Tibial nerve (tissue), 4 donors: ENCODE results near the gene PTPMT1. TPM values are rescaled to one million over a fixed set of nuclear protein-coding genes. Genes with fewer than 3 reads are reported as not detected.
A peak's percentile ranks its signal among the peaks of the same experiment; 100 is the strongest.
"Not testable (repeated sequence)": the region's sequence is repeated elsewhere in the genome, so short reads cannot be mapped to it uniquely, and the experiment has no call there.

Source experiments
- DNase-seq, 2 donors: peaks; one replicate each; pipeline ENCODE4 v3.0.0-alpha.2; 2019; ENCODE audit warnings: low spot score in 2 of 2
- H3K27ac ChIP-seq, 4 donors: fragments of 200-600 bp; sonication (generic) in 3 of 4; one replicate each; pipeline ENCODE4 v1.5.1; 2017 to 2019; ENCODE audit warnings: mild to moderate bottlenecking in 1 of 4
- H3K27me3 ChIP-seq, 2 donors: fragments of 200-600 bp; sonication (generic) in 1 of 2; one replicate each; pipeline versions ENCODE4 v1.5.1 to v1.6.0; 2017 to 2019
- H3K36me3 ChIP-seq, 3 donors: fragments of 200-600 bp; sonication (generic); one replicate each; pipeline ENCODE4 v1.5.1; 2018 to 2019
- H3K4me1 ChIP-seq, 4 donors: fragments of 200-600 bp; sonication (generic) in 3 of 4; one replicate each; pipeline ENCODE4 v1.5.1; 2017 to 2019
- H3K4me3 ChIP-seq, 4 donors: fragments of 200-600 bp; sonication (generic) in 3 of 4; one replicate each; pipeline ENCODE4 v1.5.1; 2017 to 2019; ENCODE audit warnings: mild to moderate bottlenecking in 1 of 4, moderate library complexity in 1 of 4
- H3K9me3 ChIP-seq, 4 donors: fragments of 200-600 bp; sonication (generic) in 3 of 4; one replicate each; pipeline ENCODE4 v1.5.1; 2017 to 2019
- EP300 ChIP-seq, 2 donors: sonication (generic); formaldehyde crosslinking; IDR thresholded peaks; one replicate each; pipeline ENCODE4 v1.6.1; 2017; ENCODE audit warnings: antibody characterized with exemption in 2 of 2, mild to moderate bottlenecking in 1 of 2
- POLR2A ChIP-seq, 2 donors: fragments of 450-650 bp; IDR thresholded peaks; one replicate each; pipeline ENCODE4 v1.6.1; 2017; ENCODE audit warnings: antibody characterized with exemption in 2 of 2, mild to moderate bottlenecking in 2 of 2, moderate library complexity in 2 of 2
- WGBS, 2 donors: methylation state at CpG; one replicate each; pipeline ENCODE4 v1.1.5; 2018; 5-methylcytosine and 5-hydroxymethylcytosine counted together
- total RNA-seq, 4 donors: library from RNA; depleted of rRNA; stranded (reverse); fragments of >200 nt; gene quantifications; one replicate each; pipeline ENCODE4 v1.1.0, GENCODE V29; 2016
- TF ChIP-seq, protein P1 (sequence below), 5 experiments: fragments of 200-600 bp in 3 of 5; fragments of 450-650 bp in 2 of 5; sonication (generic) in 3 of 5; IDR thresholded peaks; one replicate each; pipeline ENCODE4 v1.5.1; 2016 to 2019; ENCODE audit warnings: antibody characterized with exemption in 5 of 5, mild to moderate bottlenecking in 3 of 5, moderate library complexity in 2 of 5

Gene PTPMT1
- total RNA-seq, 4 donors from 2014 or later: 97.3 to 158 (median 137) TPM

DNA sequence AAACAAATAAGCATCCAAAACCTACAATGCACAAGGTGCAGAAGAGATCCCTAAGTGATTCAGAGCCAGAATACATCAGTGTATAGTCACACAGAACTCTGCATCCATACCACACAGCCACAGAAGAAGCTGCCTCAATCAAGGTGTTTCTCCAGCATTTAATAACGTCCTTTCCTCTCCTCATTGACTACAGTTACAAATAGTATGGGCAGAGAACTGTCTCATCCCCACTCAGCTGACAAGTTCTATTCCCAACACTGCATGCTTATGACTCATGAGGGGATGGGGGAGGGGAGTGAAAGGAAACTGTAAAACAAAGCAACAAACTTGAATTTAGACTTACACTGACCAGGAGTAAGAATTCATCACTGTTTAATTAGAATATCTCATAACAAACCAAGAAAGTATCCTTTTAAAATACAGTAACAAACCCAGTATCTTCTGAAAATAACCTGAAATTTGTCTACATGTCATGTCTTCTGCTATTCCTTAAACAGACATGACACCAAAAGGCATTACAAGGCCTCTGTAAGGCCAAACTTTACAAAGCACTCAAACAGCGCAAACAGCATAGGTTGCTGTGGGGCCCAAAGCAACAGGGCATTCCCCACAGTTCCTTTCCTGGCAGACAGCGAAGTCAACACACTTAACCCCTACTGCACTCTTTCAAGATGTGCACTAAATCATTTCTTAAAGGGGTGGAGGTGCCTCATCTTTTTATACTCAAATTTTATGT lies 41.7 kb upstream of the PTPMT1 start:
- Histone ChIP-seq H3K27ac (peak overlapping the region in 3 of 4 donors; percentile 61 to 90 (median 84)), H3K9me3 (no peaks in the 10 kb centered on the region), H3K4me3 (no peak overlapping the region), H3K4me1 (peaks cover 0 to 89% (median 56%) of the 10 kb centered on the region in 4 donors), H3K36me3 (no peaks in the 10 kb centered on the region), H3K27me3 (no peaks in the 10 kb centered on the region)
- 0% methylated on average over 3 of the region's 3 CpGs for WGBS, 2 donors
- DNase-seq: peak; percentile 24 to 80
- TF ChIP-seq, protein P1, sequence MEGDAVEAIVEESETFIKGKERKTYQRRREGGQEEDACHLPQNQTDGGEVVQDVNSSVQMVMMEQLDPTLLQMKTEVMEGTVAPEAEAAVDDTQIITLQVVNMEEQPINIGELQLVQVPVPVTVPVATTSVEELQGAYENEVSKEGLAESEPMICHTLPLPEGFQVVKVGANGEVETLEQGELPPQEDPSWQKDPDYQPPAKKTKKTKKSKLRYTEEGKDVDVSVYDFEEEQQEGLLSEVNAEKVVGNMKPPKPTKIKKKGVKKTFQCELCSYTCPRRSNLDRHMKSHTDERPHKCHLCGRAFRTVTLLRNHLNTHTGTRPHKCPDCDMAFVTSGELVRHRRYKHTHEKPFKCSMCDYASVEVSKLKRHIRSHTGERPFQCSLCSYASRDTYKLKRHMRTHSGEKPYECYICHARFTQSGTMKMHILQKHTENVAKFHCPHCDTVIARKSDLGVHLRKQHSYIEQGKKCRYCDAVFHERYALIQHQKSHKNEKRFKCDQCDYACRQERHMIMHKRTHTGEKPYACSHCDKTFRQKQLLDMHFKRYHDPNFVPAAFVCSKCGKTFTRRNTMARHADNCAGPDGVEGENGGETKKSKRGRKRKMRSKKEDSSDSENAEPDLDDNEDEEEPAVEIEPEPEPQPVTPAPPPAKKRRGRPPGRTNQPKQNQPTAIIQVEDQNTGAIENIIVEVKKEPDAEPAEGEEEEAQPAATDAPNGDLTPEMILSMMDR (IDR thresholded peaks at IDR 0.05): no peak
- TF ChIP-seq EP300 (IDR thresholded peaks at IDR 0.05): peak in 1 of 2 donors; percentile 84
- TF ChIP-seq POLR2A (IDR thresholded peaks at IDR 0.05): no peak

DNA sequence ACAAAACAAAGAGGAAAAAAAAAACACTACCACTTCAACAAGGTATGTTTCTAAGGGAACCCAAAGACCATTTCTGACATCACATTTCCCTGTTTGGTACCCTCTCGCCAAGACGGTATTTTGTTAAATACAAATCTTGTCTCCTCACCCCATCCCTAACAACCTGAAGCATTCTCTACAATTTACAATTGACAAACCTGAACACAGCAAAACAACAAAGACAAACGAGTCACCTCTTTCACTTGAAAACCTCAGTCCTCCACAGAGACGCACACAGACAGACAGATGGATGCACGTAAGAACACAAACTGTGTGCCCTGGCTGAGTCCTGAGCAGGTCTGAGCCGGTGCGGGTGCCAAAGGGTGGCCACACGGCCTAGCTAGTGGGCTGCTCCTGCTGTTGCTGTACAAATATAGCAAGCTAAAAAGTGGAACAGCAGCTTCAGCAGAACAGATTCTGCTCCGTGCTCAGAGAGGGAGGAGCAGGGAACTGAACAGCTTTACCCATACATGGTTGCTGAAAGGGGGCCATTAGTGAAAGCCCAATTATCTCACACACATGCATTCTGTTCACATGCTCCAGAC lies 41.0 kb upstream of the PTPMT1 start:
- TF ChIP-seq, protein P1 (IDR thresholded peaks at IDR 0.05): no peak
- TF ChIP-seq EP300 (IDR thresholded peaks at IDR 0.05) (no peak), POLR2A (IDR thresholded peaks at IDR 0.05) (no peak)
- H3K27ac ChIP-seq: peak overlapping the region; percentile 11 to 90 (median 72)
- DNase-seq: no peak
- H3K27me3 ChIP-seq: no peaks in the 10 kb centered on the region
- no peaks in the 10 kb centered on the region for H3K36me3 ChIP-seq
- peaks cover 0 to 84% (median 50%) of the 10 kb centered on the region in 4 donors for H3K4me1 ChIP-seq
- no peak overlapping the region for H3K4me3 ChIP-seq
- H3K9me3 ChIP-seq: no peaks in the 10 kb centered on the region
- 15 to 20% methylated on average over 9 of the region's 9 CpGs for WGBS, 2 donors

DNA sequence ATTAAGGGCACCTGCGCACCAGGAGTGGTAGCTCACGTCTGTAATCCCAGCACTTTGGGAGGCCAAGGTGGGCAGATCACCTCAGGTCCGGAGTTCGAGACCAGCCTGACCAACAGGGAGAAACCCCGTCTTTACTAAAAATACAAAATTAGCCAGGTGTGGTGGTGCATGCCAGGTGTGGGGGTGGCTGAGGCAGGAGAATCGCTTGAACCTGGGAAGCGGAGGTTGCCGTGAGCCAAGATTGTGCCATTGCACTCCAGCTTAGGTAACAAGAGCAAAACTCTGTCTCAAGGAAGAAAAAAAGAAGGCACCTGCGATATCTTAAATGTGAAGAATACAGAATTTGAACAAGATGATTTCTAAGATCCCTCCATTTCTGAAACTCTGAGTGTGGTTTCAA lies 39.4 kb upstream of the PTPMT1 start:
- H3K4me3 ChIP-seq, DNase-seq, H3K27me3 ChIP-seq, H3K9me3 ChIP-seq, H3K36me3 ChIP-seq: not testable (repeated sequence)
- H3K4me1 ChIP-seq: peaks cover 0 to 86% (median 41%) of the 10 kb centered on the region in 4 donors
- H3K27ac ChIP-seq: peak overlapping the region in 2 of 4 donors; percentile 84 to 90
- WGBS, 2 donors: 93% methylated on average over 9 of the region's 9 CpGs

DNA sequence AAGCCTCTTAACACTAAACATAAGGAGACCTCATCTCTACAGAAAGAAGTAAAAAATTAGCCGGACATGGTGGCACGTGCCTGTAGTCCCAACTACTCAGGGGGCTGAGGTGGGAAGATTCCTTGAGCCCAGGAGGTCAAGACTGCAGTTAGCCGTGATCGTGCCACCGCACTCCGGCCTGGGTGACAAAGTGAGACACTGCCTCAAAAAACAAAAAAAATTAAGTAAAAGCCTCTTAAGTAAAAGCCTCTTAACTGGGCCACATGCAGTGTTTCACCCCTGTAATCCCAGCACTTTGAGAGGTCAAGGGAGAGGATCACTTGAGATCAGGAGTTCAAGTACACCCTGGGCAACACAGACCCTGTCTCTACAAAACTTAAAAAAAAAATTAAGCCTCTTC lies 38.2 kb upstream of the PTPMT1 start:
- no peaks in the 10 kb centered on the region for H3K36me3 ChIP-seq
- no peak for TF ChIP-seq EP300 (IDR thresholded peaks at IDR 0.05)
- TF ChIP-seq POLR2A (IDR thresholded peaks at IDR 0.05): no peak
- TF ChIP-seq, protein P1 (IDR thresholded peaks at IDR 0.05): no peak
- H3K4me3 ChIP-seq: no peak overlapping the region
- no peak overlapping the region for H3K27ac ChIP-seq
- DNase-seq: no peak
- 77 to 84% methylated on average over 6 of the region's 6 CpGs for WGBS, 2 donors
- no peaks in the 10 kb centered on the region for H3K9me3 ChIP-seq
- H3K4me1 ChIP-seq: peaks cover 0 to 86% (median 39%) of the 10 kb centered on the region in 4 donors
- no peaks in the 10 kb centered on the region for H3K27me3 ChIP-seq

DNA sequence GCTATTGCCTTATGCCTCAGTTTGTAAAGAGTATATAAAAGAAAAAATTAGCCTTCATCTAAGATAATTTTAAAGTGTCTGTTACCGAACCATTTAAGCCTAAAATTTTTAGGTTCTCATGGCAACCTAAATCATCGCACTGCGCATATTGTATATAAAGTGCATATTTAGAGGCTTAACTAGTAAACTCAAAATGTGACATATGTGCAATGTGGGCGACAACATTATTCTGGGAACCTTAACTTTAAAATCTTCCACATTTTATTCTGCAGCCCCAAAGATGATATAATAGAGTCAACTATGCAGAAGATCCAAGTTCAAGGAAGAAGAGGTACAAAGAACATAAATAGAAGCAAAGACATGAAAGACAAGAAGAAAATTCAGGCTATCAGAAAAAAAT lies 35.4 kb upstream of the PTPMT1 start:
- peaks cover 0 to 86% (median 30%) of the 10 kb centered on the region in 4 donors for H3K4me1 ChIP-seq
- no peak for TF ChIP-seq POLR2A (IDR thresholded peaks at IDR 0.05)
- TF ChIP-seq, protein P1 (IDR thresholded peaks at IDR 0.05): no peak
- TF ChIP-seq EP300 (IDR thresholded peaks at IDR 0.05): no peak
- H3K27ac ChIP-seq: no peak overlapping the region
- H3K9me3 ChIP-seq: no peaks in the 10 kb centered on the region
- H3K36me3 ChIP-seq: no peaks in the 10 kb centered on the region
- DNase-seq: no peak
- no peaks in the 10 kb centered on the region for H3K27me3 ChIP-seq
- no peak overlapping the region for H3K4me3 ChIP-seq
- 91 to 93% methylated on average over 4 of the region's 4 CpGs for WGBS, 2 donors

DNA sequence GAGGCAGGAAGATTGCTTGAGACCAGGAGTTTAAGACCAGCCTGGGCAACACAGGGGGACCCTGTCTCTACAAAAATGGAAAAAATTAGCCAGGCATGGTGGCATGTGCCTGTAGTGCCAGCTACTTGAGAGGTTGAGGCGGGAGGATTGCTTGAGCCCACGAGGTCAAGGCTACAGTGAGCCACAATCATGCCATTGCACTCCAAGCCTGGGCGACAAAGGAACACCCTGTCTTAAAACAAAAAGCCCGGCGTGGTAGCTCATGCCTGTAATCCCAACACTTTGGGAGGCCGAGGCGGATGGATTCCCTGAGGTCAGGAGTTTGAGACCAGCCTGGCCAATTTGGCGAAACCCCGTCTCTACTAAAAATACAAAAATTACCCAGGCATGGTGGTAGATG lies 34.7 kb upstream of the PTPMT1 start:
- not testable (repeated sequence) for H3K4me3 ChIP-seq, H3K9me3 ChIP-seq, DNase-seq, H3K27me3 ChIP-seq, H3K36me3 ChIP-seq
- 53 to 74% methylated on average over 9 of the region's 9 CpGs for WGBS, 2 donors
- Histone ChIP-seq H3K4me1 (peaks cover 0 to 84% (median 23%) of the 10 kb centered on the region in 4 donors), H3K27ac (peak overlapping the region in 1 of 4 donors; percentile 7)
